ENCODE measurements around the gene PEX10.

Gene PEX10

DNA sequence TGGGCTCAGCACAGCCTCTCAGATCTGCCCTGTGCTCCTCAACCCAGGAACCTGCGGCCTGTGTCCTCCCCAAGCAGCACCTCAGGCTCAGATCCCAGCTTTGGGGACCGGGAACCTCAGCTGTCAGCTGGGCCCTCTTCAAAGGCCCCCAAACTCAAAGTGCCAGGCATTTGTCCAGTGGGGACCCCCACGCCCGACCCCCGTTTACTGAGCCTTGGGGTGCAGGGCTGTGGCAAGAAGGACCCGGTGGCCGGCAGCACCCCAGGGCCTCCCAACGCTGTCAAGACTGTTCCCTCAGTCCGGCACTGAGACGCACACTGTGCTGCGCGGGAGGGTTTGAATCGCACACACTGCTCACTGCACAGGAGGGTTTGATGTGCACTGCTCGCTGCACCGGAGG is 56.0 kb downstream of the PEX10 start:
- in situ Hi-C loops (cut with HindIII; ENCODE audit: low sequenced_read_pairs): no loop called here
- DNase-seq (ENCODE audit: low read depth, low spot score): no peak
- TF ChIP-seq, protein P1, sequence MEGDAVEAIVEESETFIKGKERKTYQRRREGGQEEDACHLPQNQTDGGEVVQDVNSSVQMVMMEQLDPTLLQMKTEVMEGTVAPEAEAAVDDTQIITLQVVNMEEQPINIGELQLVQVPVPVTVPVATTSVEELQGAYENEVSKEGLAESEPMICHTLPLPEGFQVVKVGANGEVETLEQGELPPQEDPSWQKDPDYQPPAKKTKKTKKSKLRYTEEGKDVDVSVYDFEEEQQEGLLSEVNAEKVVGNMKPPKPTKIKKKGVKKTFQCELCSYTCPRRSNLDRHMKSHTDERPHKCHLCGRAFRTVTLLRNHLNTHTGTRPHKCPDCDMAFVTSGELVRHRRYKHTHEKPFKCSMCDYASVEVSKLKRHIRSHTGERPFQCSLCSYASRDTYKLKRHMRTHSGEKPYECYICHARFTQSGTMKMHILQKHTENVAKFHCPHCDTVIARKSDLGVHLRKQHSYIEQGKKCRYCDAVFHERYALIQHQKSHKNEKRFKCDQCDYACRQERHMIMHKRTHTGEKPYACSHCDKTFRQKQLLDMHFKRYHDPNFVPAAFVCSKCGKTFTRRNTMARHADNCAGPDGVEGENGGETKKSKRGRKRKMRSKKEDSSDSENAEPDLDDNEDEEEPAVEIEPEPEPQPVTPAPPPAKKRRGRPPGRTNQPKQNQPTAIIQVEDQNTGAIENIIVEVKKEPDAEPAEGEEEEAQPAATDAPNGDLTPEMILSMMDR (IDR thresholded peaks at IDR 0.05; ENCODE audit: low read depth, low read length): no peak
- no peak overlapping the region for H3K4me3 ChIP-seq (ENCODE audit: low read depth, low read length)

DNA sequence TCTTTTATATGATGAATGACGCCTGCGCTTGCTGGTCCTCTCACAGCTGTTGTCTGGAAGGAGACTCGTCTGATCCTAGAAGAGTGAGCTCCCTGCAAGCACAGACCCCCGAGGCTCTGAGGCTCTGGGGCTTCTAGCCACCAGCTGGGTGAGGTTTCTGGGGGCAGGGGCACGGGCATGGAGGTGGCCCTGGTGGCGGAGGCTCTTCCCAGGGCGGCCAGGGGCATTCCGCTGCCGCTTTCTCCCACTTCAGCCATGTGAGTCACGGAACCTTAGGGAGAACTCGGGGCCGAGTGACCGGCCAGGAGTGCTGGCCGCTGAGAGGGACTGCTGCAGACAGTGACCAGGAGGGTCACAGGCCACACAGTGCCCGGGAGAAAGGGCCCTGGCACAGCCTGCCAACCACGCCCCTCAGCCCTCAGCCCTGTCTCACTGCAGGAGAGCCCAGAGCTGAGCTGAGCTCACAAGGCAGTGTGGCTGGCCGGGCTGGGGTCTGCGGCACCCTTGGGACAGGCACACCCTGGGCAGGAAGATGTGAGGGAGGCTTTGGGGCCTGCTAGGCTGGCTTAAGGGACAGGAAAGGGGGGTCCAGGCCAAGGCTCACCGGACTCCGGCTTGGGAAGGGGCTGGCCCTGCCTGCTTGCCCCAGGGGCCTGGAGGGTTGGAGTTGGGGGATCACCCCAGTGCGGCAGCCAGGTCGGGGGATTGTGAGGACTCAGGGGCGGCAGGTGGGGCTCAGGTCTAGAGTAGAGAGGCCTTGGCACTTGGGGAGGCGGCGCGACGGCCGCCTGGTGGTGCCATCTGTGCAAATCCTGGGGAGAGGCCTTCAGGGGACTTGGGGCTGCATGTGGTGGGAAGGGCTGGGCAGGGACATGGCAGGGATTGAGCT is 56.7 kb downstream of the PEX10 start:
- no peak for DNase-seq (ENCODE audit: low read depth, low spot score)
- in situ Hi-C loops (cut with HindIII; ENCODE audit: low sequenced_read_pairs): no loop called here
- TF ChIP-seq, protein P1 (IDR thresholded peaks at IDR 0.05; ENCODE audit: low read depth, low read length): no peak
- no peak overlapping the region for H3K4me3 ChIP-seq (ENCODE audit: low read depth, low read length)

DNA sequence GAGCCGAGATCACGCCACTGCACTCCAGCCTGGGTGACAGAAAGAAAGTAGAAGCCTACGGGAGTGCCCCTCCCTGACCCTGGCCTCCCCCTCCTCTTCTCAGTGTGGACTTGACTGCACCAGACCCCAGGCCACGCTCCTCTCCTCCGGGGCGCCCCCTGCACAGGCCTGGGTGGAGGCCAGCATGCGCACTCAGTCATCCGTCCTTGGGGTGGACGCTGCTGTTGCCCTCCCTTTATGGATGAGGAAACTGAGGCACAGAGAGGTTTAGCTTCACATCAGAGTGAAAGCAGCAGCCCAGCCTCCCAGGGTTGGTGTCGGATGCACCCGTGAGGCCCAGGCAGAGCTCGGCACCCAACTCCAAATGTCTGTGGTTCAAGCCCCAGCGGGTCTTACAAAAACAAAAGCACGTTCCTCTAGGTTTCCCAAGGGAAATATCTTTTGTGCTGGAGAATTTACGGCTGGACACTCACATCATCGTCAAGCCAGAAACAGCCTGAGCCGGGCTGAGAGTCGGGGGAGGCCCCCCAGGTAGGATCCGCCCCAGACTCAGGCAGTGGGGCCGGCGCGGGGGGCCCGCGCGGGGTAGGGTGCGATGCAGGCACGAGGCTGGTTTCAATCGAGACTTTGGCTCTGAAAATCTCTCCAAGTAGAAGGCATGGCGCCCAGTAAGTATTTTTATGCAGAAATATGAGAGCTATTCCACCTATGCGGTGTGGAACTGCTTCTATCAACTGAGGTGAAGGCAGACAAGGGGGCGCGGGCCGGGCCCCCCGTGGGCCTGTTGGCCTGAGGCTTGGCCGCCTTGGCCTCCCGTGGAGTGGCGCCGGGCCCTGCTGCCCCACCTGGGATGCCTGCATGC is 57.6 kb downstream of the PEX10 start:
- TF ChIP-seq, protein P1 (IDR thresholded peaks at IDR 0.05; ENCODE audit: low read depth, low read length): no peak
- in situ Hi-C loops (cut with HindIII; ENCODE audit: low sequenced_read_pairs): no loop called here
- no peak overlapping the region for H3K4me3 ChIP-seq (ENCODE audit: low read depth, low read length)
- no peak for DNase-seq (ENCODE audit: low read depth, low spot score)
